NT2/D1 (cell line): ENCODE measurements around the gene MOCS2.

ENCODE experiments used
- SUZ12 ChIP-seq: IDR thresholded peaks from 2 replicates; pipeline ENCODE4 v1.6.1; 2011; ENCODE audit not compliant: insufficient read length, insufficient read depth; ENCODE audit errors: extremely low read depth
- YY1 ChIP-seq: IDR thresholded peaks from 2 replicates; pipeline ENCODE4 v1.6.1; 2011; ENCODE audit not compliant: insufficient read length, insufficient read depth
- ZNF274 ChIP-seq: IDR thresholded peaks from 2 replicates; pipeline ENCODE4 v1.6.1; 2011; ENCODE audit warnings: mild to moderate bottlenecking, low read depth, low read length

- no peak for TF ChIP-seq ZNF274
- no peak for TF ChIP-seq SUZ12
- no peak for TF ChIP-seq YY1
Measured at GRCh38 chr5:53089481-53089991, 20.0 kb downstream of the MOCS2 start.
